Suprapubic skin (tissue), 3 donors: ENCODE measurements around the gene TEAD2.

Experiments
- POLR2A ChIP-seq, 2 donors: fragments of 450-650 bp; IDR thresholded peaks; one replicate each; pipeline ENCODE4 v1.6.1; 2017; ENCODE audit warnings: antibody characterized with exemption in 2 of 2, mild to moderate bottlenecking in 2 of 2, moderate library complexity in 2 of 2
- TF ChIP-seq, protein P1 (sequence below), 2 donors: fragments of 200-600 bp in 1 of 2; fragments of 450-650 bp in 1 of 2; sonication (generic) in 1 of 2; IDR thresholded peaks; one replicate each; pipeline ENCODE4 v1.5.1; 2016 to 2019; ENCODE audit warnings: antibody characterized with exemption in 2 of 2, mild to moderate bottlenecking in 1 of 2, moderate library complexity in 1 of 2

DNA sequence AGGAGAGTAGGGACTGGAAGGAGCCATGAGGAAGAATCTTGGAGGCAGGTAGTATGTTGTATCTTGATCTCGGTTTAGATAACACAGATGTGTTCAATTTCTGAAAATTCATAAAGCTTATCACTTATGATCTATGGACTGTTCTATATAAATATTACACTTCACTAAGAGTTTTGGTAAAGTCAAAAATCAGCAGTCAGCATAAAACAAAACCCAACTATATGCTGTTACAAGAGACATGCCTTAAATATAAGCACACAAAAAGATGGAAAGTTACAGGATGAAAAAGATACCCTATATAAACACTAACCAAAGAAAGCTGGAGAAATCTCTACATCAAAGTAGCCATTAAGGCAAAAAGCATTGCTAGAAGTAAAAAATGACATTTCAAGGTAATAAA, 21.4 kb upstream of the TEAD2 start:
- TF ChIP-seq, protein P1, sequence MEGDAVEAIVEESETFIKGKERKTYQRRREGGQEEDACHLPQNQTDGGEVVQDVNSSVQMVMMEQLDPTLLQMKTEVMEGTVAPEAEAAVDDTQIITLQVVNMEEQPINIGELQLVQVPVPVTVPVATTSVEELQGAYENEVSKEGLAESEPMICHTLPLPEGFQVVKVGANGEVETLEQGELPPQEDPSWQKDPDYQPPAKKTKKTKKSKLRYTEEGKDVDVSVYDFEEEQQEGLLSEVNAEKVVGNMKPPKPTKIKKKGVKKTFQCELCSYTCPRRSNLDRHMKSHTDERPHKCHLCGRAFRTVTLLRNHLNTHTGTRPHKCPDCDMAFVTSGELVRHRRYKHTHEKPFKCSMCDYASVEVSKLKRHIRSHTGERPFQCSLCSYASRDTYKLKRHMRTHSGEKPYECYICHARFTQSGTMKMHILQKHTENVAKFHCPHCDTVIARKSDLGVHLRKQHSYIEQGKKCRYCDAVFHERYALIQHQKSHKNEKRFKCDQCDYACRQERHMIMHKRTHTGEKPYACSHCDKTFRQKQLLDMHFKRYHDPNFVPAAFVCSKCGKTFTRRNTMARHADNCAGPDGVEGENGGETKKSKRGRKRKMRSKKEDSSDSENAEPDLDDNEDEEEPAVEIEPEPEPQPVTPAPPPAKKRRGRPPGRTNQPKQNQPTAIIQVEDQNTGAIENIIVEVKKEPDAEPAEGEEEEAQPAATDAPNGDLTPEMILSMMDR (IDR thresholded peaks at IDR 0.05): no peak
- TF ChIP-seq POLR2A (IDR thresholded peaks at IDR 0.05): no peak
